Fibroblast of skin of scalp (primary cell): ENCODE results near the gene GAS2L2.
"Not testable (repeated sequence)": the region's sequence is repeated elsewhere in the genome, so short reads cannot be mapped to it uniquely, and the experiment has no call there.

Experiments
- DNase-seq: peaks from one replicate; pipeline ENCODE4 v3.0.0-alpha.2; 2013

GAS2L2 gene

GRCh38 chr17:35773129-35773528 lies 20.1 kb upstream of the GAS2L2 start:
- DNase-seq: no peak

GRCh38 chr17:35769895-35770486 lies 17.0 kb upstream of the GAS2L2 start:
- DNase-seq: no peak

GRCh38 chr17:35768797-35769196 lies 15.8 kb upstream of the GAS2L2 start:
- no peak for DNase-seq

DNA sequence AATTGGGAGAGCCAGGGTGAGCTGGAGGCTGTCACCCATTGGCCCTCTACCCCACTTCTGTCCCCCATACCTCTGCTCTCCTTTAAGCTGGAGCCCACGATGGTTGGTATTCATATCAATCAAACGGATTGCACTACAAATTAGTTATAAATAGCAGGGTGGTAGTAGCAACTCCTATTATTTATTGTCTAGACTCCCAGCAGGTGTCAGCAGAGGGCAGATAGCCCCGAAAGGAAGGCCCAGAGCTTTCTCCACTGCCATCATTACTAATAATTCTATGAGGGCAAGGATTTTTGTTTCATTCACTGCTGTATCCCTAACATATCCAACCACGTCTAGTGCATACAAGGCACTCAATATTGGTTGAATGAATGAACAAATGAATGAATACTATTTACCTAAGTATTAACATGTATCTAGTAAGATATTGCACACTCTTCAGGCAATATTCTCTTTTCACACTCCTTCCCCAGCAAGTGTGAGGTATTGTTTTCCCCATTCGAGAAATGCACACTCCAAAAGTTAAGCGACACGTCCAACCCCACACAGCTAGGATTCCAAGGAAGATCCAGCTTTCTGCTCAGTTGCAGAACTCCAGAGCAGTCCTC lies 14.0 kb upstream of the GAS2L2 start:
- peak; percentile 53 for DNase-seq

DNA sequence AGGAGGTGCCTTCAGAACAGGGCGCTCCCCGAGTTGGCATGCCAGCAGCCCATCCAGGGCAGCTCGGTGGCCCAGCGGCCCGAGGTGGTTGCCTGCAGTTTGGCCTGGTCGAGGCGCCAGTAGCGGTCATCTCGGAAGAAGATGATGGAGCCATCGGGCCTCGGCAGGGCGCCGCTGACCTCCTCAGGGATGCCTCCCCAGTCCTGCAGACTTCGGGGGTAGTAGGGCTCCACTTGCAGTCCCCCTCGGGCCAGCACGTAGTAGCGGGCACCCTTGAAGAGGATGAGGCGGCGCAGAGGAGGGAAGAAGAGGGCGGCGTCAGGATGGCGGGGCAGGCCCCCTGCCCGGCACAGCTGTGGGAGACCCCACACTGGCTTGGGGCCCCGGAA lies 13.4 kb upstream of the GAS2L2 start:
- DNase-seq: no peak

DNA sequence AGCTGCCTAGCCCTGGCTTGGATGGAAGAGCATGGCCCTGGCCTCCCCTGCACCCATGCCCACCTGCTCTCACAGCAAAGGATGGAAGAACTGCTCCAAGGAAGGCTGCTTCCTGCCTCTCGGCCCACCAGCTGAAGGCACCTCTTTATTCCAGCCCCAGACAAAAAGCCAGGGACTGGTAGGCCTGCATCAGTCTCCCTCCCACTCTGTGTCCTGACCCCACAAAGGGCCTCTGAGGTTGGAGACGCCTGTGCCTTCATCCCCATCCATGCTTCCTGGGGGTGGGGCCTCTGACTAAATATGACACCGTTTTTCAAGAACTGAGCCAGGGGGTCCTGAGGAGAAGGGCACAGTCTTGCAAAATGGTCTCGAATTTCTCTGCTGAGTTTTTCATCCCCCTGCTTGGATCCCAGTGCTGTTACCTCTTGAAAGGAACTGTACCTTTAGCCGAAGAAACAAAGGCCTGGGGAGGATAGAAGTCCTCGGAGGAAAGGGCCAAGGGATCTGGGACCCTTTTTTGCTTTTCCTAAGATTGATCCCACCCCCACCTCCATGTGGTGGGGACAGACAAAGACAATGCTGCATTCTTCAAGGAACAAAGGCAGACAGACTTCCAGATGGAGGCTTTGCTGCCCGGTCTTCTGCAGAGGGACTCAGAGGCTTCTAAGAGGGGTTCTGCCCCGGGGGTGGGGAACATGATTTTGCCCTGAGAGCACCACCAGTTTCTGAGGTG lies 12.9 kb upstream of the GAS2L2 start:
- DNase-seq: no peak

- peak; percentile 66 for DNase-seq
These were observed 12.2 kb upstream of the GAS2L2 start for GRCh38 chr17:35765086-35765710.

- DNase-seq: peak; percentile 78
These were observed 11.3 kb upstream of the GAS2L2 start for GRCh38 chr17:35764123-35764991.

- DNase-seq: no peak
These were observed 10.7 kb upstream of the GAS2L2 start for GRCh38 chr17:35763767-35764122.

DNA sequence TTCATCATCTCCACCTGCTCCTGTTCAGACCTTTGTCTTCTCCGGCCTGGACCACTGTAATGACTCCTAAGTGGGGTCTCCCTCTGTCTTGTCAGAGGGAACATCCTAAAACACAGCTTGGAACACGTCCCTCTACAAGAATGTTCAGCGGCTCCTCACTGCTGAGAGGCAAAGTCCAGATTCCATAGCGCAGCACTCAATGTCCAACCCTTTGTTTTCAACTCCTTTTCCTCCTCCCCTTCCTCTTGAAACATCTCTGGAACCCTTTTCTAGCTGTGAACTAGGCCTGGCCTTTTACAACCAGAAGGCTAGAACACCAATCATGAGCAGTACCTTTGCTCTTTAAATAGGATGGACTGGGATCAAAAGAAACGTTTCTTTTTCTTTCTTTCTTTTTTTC lies 8.6 kb upstream of the GAS2L2 start:
- no peak for DNase-seq

DNA sequence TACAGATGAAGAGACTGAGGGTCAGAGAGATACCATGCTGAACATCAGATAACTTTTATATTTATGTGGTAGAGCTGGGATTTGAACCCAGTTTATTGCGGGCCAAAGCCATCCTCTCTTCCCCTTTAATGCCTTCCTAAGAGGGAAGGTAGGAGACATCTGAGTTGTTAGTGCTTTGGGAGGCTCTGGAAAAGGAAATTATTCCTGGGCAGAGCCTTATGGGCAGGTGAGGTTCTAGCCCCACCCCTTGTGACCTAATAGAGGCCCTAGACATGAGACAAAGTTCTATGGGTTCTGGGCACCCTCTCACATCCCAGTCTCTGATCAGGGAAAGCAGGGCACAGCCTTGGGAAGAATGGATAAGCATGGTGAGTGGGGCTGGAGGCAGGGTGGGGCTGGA lies 7.5 kb upstream of the GAS2L2 start, which contains the start of gene C17orf50:
Gene C17orf50, plus strand, starts transcription at position 301 of the 400 bp plus-strand sequence. Its CDS starts 55 bp downstream, at position 356.
- no peak for DNase-seq

DNA sequence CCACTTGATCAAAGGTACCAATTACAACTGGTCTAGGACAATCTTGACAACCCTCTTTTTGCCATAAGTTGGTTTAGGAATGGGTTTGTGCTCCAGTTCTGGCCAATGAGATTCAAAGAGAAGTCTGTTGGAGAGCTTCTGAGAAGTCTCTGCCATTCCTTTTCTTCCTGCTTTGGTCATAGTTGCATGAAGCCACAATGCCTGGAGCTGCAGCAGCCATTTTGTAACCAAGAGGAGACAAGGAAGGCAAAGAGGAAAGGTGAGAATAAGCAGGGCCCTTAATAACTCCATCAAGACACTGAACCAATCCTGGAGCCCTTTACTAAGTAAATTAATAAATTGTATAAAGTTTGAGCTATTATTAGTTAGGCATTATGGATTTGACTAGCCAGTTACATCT lies 4.2 kb upstream of the GAS2L2 start:
- no peak for DNase-seq

- no peak for DNase-seq
These were observed 568 bp downstream of the GAS2L2 start for GRCh38 chr17:35752471-35752870.

GRCh38 chr17:35751541-35751940 lies 1.5 kb downstream of the GAS2L2 start:
- DNase-seq: not testable (repeated sequence)

DNA sequence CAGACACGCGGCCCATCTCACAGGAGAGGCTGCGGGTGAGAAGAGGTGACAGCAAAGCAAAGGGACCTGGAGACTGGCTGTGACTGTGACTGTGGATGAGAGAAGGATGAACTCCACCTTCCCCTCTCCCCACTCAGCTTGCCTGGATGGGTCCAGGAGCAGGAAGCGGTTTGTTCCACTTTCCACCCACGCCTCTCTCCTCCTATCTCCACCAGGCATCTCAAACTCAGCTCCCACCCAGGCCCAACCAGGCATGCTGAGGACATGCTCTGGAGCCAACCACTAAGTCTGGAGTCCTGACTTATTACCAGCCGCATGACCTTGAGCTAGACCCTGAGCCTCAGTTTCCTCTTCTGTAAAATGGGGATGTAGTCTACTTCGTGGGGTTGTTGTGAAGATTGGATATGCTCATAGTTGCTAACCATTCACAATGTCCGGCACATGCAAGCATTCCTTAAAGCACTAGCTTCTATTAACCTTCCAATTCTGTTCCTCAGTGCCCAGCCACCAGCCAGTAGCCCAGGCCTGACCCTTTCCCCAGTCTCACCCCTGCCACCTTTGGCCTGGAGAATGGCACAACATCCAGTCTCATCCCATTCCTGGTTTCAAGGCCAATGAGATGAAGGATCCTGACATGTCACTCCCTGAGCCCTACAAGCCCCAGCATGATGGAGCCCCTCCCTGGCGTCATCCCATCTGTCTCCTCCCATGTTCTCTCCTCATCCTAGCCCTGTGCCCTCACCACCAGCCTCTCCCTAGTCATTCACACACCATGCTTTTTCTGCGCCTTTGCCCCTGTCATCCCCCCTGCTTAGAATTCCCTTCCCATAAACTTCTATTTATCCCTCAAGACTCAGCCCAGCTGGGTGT lies 2.3 kb downstream of the GAS2L2 start:
- no peak for DNase-seq

DNA sequence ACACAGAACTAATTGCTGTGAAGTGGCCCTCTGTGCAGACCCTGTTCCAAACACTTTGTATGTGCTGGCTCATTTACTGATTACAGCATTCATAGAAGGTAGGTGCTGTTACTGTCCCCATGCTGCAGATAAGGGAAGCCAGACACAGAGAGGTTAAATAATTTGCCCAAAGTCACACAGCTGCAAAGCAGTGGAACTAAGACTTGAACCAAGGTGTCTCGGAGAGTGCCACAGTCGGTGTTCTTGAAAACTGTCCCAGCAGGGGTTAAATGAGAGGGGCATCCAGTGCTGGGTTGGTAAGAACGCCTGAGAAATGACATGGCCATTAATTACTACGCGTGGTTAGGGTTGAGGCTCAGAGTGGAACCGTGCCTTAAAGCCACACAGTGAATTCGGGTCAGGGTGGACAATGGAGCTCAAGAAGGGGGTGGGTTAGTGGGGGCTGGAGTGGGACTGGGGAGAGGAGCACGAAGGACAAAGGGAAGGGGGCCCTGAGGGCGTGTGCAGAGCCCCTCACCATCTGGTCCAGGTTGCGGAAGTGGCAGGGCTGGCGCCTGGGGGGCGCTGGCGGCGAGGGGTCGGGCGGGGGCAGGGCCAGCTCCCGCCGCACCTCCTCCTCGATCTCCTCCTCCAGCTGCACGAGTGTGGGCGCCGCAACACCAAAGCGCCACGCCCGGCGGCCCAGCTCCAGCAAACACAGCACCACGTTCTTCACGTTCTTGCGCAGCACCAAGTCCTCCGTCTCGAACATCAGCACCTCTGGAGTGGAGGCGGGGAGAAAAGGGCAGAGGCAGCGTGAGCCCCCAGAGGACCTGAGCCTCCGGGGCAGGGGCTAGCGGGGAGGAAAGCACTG lies 3.3 kb downstream of the GAS2L2 start:
- peak; percentile 37 for DNase-seq

DNA sequence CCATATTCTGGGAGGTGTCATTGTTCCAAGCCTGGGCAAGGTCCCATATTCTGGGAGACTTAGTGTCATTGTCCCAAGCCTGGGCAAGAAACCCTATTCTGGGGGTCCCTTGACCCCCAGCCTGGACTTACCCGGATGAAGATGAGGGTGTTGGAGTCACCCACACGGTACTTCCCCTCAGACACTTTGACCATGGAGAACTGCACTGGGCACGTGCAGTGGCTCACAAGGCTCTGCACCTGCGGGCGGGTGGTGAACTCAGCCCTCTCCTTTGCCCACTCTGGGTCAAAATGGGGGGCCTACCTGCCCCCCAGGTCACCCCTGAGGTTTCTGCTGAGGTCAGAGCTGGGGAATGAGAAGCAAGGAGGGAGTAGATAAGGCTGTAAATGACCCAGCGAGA lies 4.1 kb downstream of the GAS2L2 start:
- DNase-seq: no peak

DNA sequence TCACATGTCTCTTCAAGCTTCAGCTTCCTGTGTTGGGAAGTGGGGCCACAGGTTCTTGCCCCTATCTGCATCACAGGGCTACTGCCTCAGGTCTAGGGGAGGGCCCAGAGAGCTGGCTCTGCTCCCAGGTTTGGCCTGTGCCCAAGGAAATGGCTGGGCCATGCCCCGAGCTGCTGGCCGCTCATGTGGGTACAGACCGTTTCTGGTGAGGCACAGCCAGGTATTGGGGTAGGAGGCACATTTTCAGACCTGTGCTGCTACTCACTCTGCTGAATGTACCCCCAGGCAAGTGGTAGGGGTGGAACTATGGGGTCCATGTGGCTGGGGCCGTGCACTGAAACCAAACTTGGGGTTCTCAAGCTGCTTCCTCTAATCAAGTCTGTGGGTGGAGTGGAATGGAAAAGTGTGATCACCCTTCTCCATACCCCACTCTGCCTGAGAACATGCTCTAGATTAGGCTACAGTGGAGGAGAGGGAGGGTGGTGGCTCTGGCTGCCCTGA lies 4.6 kb downstream of the GAS2L2 start:
- DNase-seq: no peak

DNA sequence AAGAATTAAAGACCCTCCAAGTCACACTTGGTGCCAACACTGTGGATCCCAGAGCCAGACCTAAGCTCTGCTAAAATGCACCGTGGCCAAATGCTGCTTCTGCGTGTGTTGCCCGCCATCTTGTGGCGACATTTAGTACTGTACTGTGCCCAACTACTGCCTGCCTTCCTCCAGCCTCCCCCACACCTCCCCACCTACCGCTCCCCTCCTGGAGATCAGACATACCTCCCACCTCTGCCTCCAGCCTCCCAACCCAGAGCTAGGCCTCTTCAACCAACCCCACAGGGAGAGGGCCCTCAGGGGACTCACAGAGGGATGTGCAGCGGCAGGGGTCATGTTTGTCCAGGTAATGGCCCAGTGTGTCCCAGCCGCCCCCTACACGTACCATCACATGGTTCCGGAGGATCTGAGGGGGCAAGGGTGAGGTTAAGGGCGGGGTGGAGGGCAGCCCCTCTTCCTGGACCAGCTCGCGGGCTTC lies 5.5 kb downstream of the GAS2L2 start:
- DNase-seq: peak; percentile 74

DNA sequence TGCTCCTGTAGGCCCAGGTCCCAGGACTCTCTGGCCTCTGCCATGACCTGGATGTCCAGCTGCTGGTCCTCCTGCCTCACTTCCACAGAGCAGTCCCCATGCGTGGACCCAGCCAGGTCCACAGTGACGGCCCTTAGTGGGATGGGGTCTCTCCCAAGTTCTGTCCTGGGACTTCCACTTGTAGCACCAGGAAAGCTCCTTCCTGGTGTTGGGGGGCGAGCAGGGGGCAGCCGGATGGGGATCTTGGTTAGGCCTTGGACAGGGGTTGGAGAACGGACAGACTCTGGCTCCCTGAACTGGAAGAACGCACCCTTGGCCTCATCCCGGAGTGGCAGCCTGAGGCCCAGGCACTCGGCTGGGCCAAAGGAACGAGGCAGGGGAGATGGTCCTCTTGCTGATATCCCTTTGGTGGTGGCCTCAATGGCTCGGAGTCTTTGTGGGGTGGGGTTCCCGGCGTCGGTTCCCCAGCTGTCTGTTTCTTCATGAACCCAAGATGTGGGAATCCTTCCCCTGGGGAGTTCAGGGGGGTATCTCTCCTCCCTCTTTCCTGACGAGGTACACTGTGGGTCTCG lies 7.2 kb downstream of the GAS2L2 start:
- no peak for DNase-seq
